ENCODE results near the gene F5. TPM values are rescaled to one million over a fixed set of nuclear protein-coding genes. Genes with fewer than 3 reads are reported as not detected.

Gene F5
- total and polyA plus RNA-seq, 2 of the 13 experiments (the other 11 are each of a cell fraction or from before 2014, with no cell fraction given), result 38.3 to 64.0 TPM

GRCh38 chr1:169586395-169587255 is at the start of gene F5 (continued):
- TF ChIP-seq REST (IDR thresholded peaks at IDR 0.05; ENCODE audit: borderline replicate concordance in 1 of 2, low read depth in 1 of 2, low read length in 2 of 2) (peak in 1 of 2 experiments; percentile 69; a peak in 1 of 4 replicates), ZNF235 (CRISPR knock-in tag; IDR thresholded peaks at IDR 0.05; ENCODE audit: borderline replicate concordance) (no peak), HMG20B (CRISPR knock-in tag; conservative IDR thresholded peaks at IDR 0.05) (no peak)

- H3K4me1 ChIP-seq (ENCODE audit: insufficient read depth, low read length), result no peaks in the 10 kb centered on the region
- ATAC-seq (no peak), DNase-seq (ENCODE audit: low spot score) (no peak), FAIRE-seq (no peak)
- intact Hi-C loops (cut with micrococcal nuclease; ENCODE audit: unreplicated experiment) (no loop called here), in situ Hi-C loops (cut with HindIII; ENCODE audit: extremely low pct_ligation_motif_present, low pct_unique_long_range_greater_than_20kb) (no loop called here)
- H3K79me2 ChIP-seq (ENCODE audit: insufficient read depth, low read length), result no peaks in the 10 kb centered on the region
- no peak overlapping the region for H3K9ac ChIP-seq (ENCODE audit: insufficient read depth, low read depth, low read length)
- H3K36me3 ChIP-seq (replicated peaks in 1 of 2; ENCODE audit: control insufficient read depth in 1 of 2, insufficient read depth in 2 of 2, low read length in 2 of 2), result no peaks in the 10 kb centered on the region
- H4K20me1 ChIP-seq (ENCODE audit: insufficient read depth, low read length), result no peaks in the 10 kb centered on the region
- no peak overlapping the region for H2AFZ ChIP-seq (ENCODE audit: low read length)
- 0% methylated on average over 1 of the region's 1 CpG for WGBS (ENCODE audit: low lambda C conversion rate)
- H3K27me3 ChIP-seq (ENCODE audit: control insufficient read depth in 1 of 2, insufficient read depth in 2 of 2, low read length in 2 of 2), result no peaks in the 10 kb centered on the region
- H3K4me3 ChIP-seq (replicated peaks in 1 of 3; ENCODE audit: insufficient read depth in 1 of 3, low read depth in 2 of 3, low read length in 3 of 3), result no peak overlapping the region
- peaks cover 19% of the 10 kb centered on the region for H3K9me3 ChIP-seq (ENCODE audit: low read length)
- POLR2A ChIA-PET, result no interaction called here
- no peak overlapping the region for H3K4me2 ChIP-seq (ENCODE audit: low read depth, low read length)
- no TSS peak for BruUV-seq (replicated peaks)
- CTCF ChIA-PET (ENCODE audit: low intra/inter-chr PET ratio, low total read pairs), result no interaction called here
- H3K27ac ChIP-seq (ENCODE audit: extremely low read length, insufficient read depth, low read length), result no peak overlapping the region
- TF ChIP-seq ARNTL (CRISPR knock-in tag; IDR thresholded peaks at IDR 0.05) (no peak), ZNF800 (CRISPR knock-in tag; IDR thresholded peaks at IDR 0.05) (no peak), STAT6 (CRISPR knock-in tag; IDR thresholded peaks at IDR 0.05; ENCODE audit: borderline replicate concordance) (no peak), PRDM15 (CRISPR knock-in tag; IDR thresholded peaks at IDR 0.05) (no peak), FOSL1 (CRISPR knock-in tag; IDR thresholded peaks at IDR 0.05; ENCODE audit: borderline replicate concordance) (no peak)
Measured at GRCh38 chr1:169634877-169635276, 48.6 kb upstream of the F5 start.

Measured in HepG2 (cell line).